CD4-positive, alpha-beta T cell (primary cell): ENCODE data around the gene SPOCK1. TPM values are rescaled to one million over a fixed set of nuclear protein-coding genes. Genes with fewer than 3 reads are reported as not detected.

Experiments
- ATAC-seq: fragments of 200-7000 bp; cut with Tn5 transposase; one replicate; pipeline ENCODE4 v1.10.0; 2022; ENCODE audit warnings: mild to moderate bottlenecking; ENCODE audit not compliant: poor library complexity
- CTCF ChIA-PET: fragments of 350-600 bp; sonication (Branson Sonifier 250); formaldehyde crosslinking; loops from one replicate; lab custom pipeline; 2021; ENCODE audit warnings: antibody characterized with exemption, inconsistent platforms; lab: Charles Lee
- POLR2A ChIA-PET: fragments of 350-600 bp; sonication (Branson Sonifier 250); formaldehyde crosslinking; loops from one replicate; lab custom pipeline; 2021; ENCODE audit warnings: antibody characterized with exemption, inconsistent platforms; lab: Charles Lee
- DNase-seq, 14 experiments: peaks; one replicate each; pipeline ENCODE4 v3.0.0-alpha.2; 2013 to 2020; ENCODE audit warnings: mixed read lengths in 2 of 14
- H3K27ac ChIP-seq, 2 donors: one replicate each; pipeline versions ENCODE4 v1.5.1 to v1.7.0; 2013; ENCODE audit warnings: low read length in 2 of 2, low read depth in 1 of 2, mild to moderate bottlenecking in 1 of 2
- H3K27me3 ChIP-seq, 2 experiments: 1 replicate in 1 of 2; 2 replicates in 1 of 2; pipeline versions ENCODE4 v1.6.1 to v1.7.0; 2013; ENCODE audit warnings: low read length in 2 of 2, control low read depth in 1 of 2, mild to moderate bottlenecking in 1 of 2, moderate library complexity in 1 of 2; ENCODE audit not compliant: insufficient read depth in 2 of 2, control insufficient read depth in 1 of 2
- H3K36me3 ChIP-seq: one replicate; pipeline ENCODE4 v1.6.1; 2013; ENCODE audit warnings: low read length, control low read depth; ENCODE audit not compliant: insufficient read depth
- H3K4me1 ChIP-seq: one replicate; pipeline ENCODE4 v1.6.1; 2013; ENCODE audit warnings: low read length, control low read depth; ENCODE audit not compliant: insufficient read depth
- H3K4me3 ChIP-seq: one replicate; pipeline ENCODE4 v1.5.1; 2013; ENCODE audit warnings: mild to moderate bottlenecking, low read length, moderate library complexity
- H3K9me3 ChIP-seq, 2 experiments: 1 replicate in 1 of 2; 2 replicates in 1 of 2; pipeline versions ENCODE4 v1.6.1 to v1.7.0; 2013; ENCODE audit warnings: low read length in 2 of 2, mild to moderate bottlenecking in 2 of 2, control low read depth in 1 of 2, moderate library complexity in 1 of 2; ENCODE audit not compliant: control insufficient read depth in 1 of 2, insufficient read depth in 1 of 2
- H3K27ac Mint-ChIP-seq: one replicate; pipeline ENCODE4 v1.8.0; 2020; ENCODE audit warnings: mixed read lengths
- H3K27me3 Mint-ChIP-seq: one replicate; pipeline ENCODE4 v1.8.0; 2021; ENCODE audit warnings: mixed read lengths
- H3K36me3 Mint-ChIP-seq: one replicate; pipeline ENCODE4 v1.8.0; 2021; ENCODE audit warnings: low read depth, mixed read lengths
- H3K4me1 Mint-ChIP-seq: one replicate; pipeline ENCODE4 v1.8.0; 2021; ENCODE audit warnings: low read depth, mixed read lengths
- H3K4me3 Mint-ChIP-seq: one replicate; pipeline ENCODE4 v1.8.0; 2020; ENCODE audit warnings: mild to moderate bottlenecking, mixed read lengths
- H3K9me3 Mint-ChIP-seq: one replicate; pipeline ENCODE4 v1.8.0; 2020; ENCODE audit warnings: mixed read lengths
- intact Hi-C, 2 experiments: fragments of 100-400 bp; cut with DNase I in 1 of 2; cut with micrococcal nuclease in 1 of 2; formaldehyde crosslinking; loops; one replicate each; pipeline versions ENCODE4 v1.15.1 to v1.9.0; 2023 to 2025; cut with DNase I, micrococcal nuclease
- total RNA-seq, 174 experiments: library from RNA in 2 of 174; stranded (reverse) in 2 of 174; gene quantifications; one replicate each; pipeline ENCODE4 v1.2.3 and lab custom pipeline; 2021 to 2026
- TF ChIP-seq, protein P1 (sequence below): fragments of 200-600 bp; IDR thresholded peaks from one replicate; pipeline ENCODE4 v1.8.0; 2022; ENCODE audit warnings: antibody characterized with exemption, mild to moderate bottlenecking

Gene SPOCK1
- total RNA-seq, 2 experiments from 2014 or later, result not detected

DNA sequence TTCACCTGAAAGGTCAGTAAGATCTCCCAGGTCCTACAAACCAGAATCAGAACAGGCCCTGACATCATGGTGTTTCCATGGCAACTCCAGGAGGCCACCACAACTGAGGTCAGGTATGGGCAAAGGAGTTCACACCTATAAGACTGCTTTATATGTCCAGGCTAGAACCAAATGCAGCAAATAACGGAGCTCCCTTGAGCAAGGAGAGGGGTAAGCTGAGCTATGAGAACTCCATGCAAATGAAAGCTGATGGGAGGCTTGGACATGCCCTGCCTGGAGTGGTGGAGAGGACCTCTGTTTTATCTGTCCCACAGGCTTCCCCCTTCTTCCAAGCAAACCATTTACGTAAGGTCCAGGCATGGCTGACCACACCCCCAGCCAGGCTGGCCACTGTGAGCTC lies 207.7 kb downstream of the SPOCK1 start:
- POLR2A ChIA-PET, result no interaction called here
- TF ChIP-seq, protein P1, sequence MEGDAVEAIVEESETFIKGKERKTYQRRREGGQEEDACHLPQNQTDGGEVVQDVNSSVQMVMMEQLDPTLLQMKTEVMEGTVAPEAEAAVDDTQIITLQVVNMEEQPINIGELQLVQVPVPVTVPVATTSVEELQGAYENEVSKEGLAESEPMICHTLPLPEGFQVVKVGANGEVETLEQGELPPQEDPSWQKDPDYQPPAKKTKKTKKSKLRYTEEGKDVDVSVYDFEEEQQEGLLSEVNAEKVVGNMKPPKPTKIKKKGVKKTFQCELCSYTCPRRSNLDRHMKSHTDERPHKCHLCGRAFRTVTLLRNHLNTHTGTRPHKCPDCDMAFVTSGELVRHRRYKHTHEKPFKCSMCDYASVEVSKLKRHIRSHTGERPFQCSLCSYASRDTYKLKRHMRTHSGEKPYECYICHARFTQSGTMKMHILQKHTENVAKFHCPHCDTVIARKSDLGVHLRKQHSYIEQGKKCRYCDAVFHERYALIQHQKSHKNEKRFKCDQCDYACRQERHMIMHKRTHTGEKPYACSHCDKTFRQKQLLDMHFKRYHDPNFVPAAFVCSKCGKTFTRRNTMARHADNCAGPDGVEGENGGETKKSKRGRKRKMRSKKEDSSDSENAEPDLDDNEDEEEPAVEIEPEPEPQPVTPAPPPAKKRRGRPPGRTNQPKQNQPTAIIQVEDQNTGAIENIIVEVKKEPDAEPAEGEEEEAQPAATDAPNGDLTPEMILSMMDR, result no peak
- Histone ChIP-seq H3K4me3 (no peak overlapping the region), H3K27me3 (no peaks in the 10 kb centered on the region), H3K4me1 (no peaks in the 10 kb centered on the region), H3K9me3 (no peaks in the 10 kb centered on the region), H3K27ac (no peak overlapping the region), H3K36me3 (no peaks in the 10 kb centered on the region)
- no peak for ATAC-seq
- Mint-ChIP-seq H3K36me3 (no peaks in the 10 kb centered on the region), H3K4me3 (no peak overlapping the region), H3K27me3 (peaks cover 14% of the 10 kb centered on the region), H3K9me3 (no peaks in the 10 kb centered on the region), H3K27ac (no peak overlapping the region), H3K4me1 (no peaks in the 10 kb centered on the region)
- DNase-seq, result no peak
- CTCF ChIA-PET, result no interaction called here
- intact Hi-C loops, result no loop called here

- Mint-ChIP-seq H3K27ac (no peak overlapping the region), H3K4me1 (no peaks in the 10 kb centered on the region), H3K4me3 (no peak overlapping the region), H3K9me3 (no peaks in the 10 kb centered on the region), H3K27me3 (peaks cover 14% of the 10 kb centered on the region), H3K36me3 (no peaks in the 10 kb centered on the region)
- ChIA-PET POLR2A (no interaction called here), CTCF (no interaction called here)
- Histone ChIP-seq H3K9me3 (no peaks in the 10 kb centered on the region), H3K27me3 (no peaks in the 10 kb centered on the region), H3K27ac (no peak overlapping the region), H3K4me3 (no peak overlapping the region), H3K36me3 (no peaks in the 10 kb centered on the region), H3K4me1 (no peaks in the 10 kb centered on the region)
- intact Hi-C loops, result no loop called here
- ATAC-seq, result no peak
- TF ChIP-seq, protein P1, result no peak
- DNase-seq, result no peak
Observed at GRCh38 chr5:137291031-137291430, 208.1 kb downstream of the SPOCK1 start.

DNA sequence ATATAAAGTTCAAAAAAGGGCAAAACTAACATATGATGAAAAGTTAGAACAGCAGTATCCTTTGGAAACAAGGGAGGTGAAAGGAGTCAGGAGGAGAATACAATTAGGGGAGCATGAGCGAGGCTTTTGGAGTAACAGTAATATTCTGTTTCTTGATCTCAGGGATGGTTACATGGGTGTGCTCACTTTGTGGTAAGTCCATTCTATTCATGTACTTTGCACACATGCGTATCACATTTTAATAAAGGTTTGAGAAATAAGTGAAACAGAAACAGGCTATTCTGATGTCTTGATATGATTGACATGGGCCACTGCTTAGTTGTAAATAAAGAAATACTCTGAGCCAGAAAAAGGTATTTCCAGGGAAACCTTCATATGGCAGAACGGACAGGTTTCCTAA lies 208.8 kb downstream of the SPOCK1 start:
- H3K4me3 ChIP-seq, result no peak overlapping the region
- H3K9me3 Mint-ChIP-seq, result no peaks in the 10 kb centered on the region
- H3K4me3 Mint-ChIP-seq, result no peak overlapping the region
- no peaks in the 10 kb centered on the region for H3K27me3 ChIP-seq
- DNase-seq (no peak), ATAC-seq (no peak)
- H3K4me1 ChIP-seq, result no peaks in the 10 kb centered on the region
- peaks cover 14% of the 10 kb centered on the region for H3K27me3 Mint-ChIP-seq
- ChIA-PET CTCF (no interaction called here), POLR2A (no interaction called here)
- H3K27ac Mint-ChIP-seq, result no peak overlapping the region
- H3K27ac ChIP-seq, result no peak overlapping the region
- no peaks in the 10 kb centered on the region for H3K4me1 Mint-ChIP-seq
- H3K9me3 ChIP-seq, result no peaks in the 10 kb centered on the region
- no peaks in the 10 kb centered on the region for H3K36me3 Mint-ChIP-seq
- TF ChIP-seq, protein P1, result no peak
- H3K36me3 ChIP-seq, result no peaks in the 10 kb centered on the region
- intact Hi-C loops, result no loop called here
